GM18505 (cell line): ENCODE measurements around the gene IL17RD.

Source experiments
- ATAC-seq: cut with Tn5 transposase; IDR thresholded peaks from one replicate; pipeline ENCODE4 v1.9.1; 2021; ENCODE audit not compliant: unreplicated experiment
- POLR2A ChIP-seq: IDR thresholded peaks from 4 replicates; pipeline ENCODE4 v1.6.1; 2011; ENCODE audit warnings: borderline replicate concordance; ENCODE audit not compliant: insufficient read depth, insufficient read length; ENCODE audit errors: extremely low read depth

The IL17RD gene

GRCh38 chr3:57130571-57131209 is 34.5 kb downstream of the IL17RD start:
- TF ChIP-seq POLR2A: no peak
- no peak for ATAC-seq

DNA sequence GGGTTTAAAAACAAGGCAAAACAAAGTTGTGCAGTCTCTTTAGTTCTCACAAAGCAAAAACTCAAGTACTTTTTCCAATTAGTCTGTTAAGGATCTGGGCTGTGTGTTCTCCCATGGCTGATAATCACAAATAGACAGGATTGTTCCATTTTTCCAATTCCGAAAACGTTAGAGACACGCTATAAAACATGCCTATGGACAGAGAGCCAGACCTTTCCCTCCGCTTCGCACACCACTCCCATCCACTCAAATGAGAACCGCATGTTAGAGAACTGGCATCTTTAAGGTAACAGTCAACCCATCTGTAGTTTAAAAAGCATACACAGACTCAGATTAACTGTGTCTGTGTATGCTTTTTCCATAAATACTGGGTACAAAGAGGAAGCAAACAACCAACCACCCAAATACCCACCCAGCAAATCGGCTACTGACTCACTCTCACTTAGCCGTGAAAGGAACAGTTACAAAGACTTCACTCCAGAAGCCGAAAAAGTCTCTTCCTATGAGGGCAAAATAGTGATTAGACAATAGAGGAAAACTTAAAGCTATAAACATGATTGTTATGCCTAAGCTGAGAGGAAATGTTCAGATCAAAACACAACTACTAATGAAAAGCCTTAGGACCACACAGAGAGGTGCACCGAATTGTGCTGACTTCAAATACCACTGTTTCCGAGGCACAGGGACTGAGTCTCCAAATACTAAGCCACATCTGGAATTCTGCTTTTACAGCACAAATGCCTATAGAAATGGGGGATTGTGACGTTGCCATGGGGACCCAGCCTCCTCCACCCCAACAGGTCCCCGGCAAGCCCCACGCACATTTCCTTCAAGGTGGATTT is 36.1 kb downstream of the IL17RD start:
- TF ChIP-seq POLR2A: no peak
- ATAC-seq: no peak

DNA sequence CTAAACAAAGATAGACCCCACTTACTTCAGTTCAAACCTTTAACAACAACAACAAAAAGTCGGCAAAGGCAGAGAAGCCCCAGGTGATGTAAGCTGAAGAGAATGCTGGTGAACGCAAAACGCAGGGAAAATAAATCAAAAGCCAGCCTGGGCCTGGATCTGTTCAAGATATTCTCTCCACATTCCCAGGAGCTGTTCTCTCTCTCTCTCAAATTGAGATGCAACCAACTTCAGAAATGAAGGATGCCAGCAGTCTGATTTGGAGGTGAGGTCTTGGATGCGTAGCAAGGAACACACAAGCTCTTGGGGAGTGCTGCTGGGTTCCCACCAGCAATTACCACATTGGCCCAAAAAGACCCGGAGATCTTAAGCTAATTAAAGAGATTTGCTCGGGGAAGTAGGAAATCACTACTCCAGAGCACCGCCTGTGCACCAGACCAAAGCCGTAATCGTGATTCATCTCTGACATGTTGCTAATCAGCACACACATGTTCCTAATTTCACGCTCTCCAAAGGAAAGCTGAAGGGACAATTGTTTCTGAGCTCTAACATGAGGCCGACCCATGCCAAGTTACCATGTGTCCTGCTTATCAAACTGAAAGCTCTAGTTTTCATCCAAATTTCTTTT is 37.1 kb downstream of the IL17RD start:
- ATAC-seq: no peak
- TF ChIP-seq POLR2A: no peak

- TF ChIP-seq POLR2A: no peak
- no peak for ATAC-seq
Observed at GRCh38 chr3:57126244-57126643, 38.9 kb downstream of the IL17RD start.

- ATAC-seq: no peak
- no peak for TF ChIP-seq POLR2A
Observed at GRCh38 chr3:57120451-57121174, 44.5 kb downstream of the IL17RD start.

DNA sequence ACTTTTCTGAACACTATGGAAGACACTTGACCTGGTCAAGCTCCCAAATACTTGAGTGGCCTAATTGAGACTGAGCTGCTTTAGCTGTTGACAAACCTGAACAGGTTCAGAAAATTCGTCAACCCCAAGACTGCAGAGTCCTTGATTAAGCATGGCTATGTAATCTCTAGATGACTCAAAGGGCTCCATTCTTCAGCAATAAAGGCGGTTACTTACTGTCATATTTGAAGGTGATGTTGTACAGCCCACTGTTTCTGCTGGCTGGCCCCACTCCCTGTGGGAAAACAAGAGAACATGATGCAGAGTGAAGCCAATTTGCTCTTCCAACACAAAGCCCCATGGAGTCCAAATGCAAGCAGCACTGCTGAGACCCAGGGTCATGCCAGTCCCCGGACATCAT is 45.1 kb downstream of the IL17RD start:
- no peak for ATAC-seq
- no peak for TF ChIP-seq POLR2A

DNA sequence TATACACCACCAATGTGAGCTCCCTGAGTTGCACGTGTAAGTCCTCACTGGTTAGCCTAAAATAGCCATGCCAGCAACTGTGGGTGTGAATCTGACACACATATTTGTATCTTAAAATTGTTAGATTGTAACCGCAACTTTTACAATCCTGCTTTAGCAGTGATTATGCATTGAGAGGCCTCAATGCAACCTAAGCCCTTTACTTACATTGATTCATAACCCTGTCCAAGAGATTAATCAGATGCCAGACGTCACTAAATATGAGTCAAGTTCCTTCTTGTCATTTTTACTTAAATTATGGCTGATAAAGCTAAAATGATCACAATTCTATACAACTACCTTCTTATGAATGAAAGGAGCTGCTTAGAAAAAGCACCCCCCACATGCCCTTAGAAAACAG is 46.9 kb downstream of the IL17RD start:
- ATAC-seq: no peak
- TF ChIP-seq POLR2A: no peak

DNA sequence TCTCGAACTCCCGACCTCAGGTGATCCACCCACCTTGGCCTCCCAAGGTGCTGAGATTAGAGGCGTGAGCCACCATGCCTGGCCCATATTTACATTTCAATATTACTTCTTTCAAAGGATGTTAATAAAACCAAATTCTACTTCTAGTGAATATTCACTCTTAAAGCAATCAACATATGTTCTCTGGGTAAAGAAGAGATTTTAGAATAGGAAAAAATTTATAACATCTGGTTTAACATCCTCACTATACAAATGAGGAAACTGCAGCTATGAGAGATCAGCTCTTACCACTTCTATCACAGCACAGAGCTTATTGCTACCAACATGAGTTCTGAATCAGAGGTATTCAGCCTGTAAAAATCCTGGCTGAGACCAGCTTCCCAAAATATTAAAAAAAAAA is 48.7 kb downstream of the IL17RD start:
- TF ChIP-seq POLR2A: no peak
- no peak for ATAC-seq

GRCh38 chr3:57112206-57112605 is 52.9 kb downstream of the IL17RD start:
- no peak for ATAC-seq
- TF ChIP-seq POLR2A: no peak

GRCh38 chr3:57110798-57111197 is 54.4 kb downstream of the IL17RD start:
- ATAC-seq: no peak
- TF ChIP-seq POLR2A: no peak

DNA sequence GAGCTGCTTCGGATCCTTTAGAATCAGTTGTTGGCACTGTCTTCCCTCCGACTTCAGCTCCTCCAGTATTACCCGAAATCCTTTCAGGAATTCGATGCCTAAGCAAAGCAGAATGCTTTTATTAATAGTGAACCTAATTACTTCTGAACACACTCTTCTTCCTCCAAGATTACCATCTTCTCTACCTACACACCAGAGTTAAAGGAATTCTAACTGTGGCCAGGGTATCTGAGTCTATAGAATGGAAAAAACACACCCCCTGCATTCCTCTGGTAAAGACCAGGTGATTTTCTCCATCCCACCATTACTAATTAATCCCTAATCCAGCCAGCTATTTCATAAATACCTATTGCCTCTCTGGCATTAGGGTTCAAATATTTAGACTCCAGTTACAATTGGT is 54.9 kb downstream of the IL17RD start:
- TF ChIP-seq POLR2A: no peak
- ATAC-seq: no peak

- no peak for TF ChIP-seq POLR2A
- no peak for ATAC-seq
Observed at GRCh38 chr3:57109437-57110199, 55.5 kb downstream of the IL17RD start.

DNA sequence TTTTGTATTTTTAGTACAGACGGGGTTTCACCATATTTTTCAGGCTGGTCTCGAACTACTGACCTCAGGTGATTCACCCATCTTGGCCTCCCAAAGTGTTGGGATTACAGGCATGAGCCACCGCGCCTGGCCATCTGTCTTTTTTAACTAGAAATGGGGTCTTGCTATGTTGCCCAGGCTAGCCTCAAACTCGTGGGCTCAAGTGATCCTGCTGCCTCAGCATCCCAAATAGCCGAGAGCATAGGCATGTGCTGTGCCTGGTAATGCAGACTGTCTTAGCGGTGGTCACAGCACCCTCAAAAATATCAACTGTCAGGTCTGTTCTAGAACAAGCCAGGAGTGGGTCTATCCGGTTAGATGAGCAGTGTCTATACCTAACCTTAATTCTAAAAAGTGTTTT is 56.5 kb downstream of the IL17RD start:
- no peak for TF ChIP-seq POLR2A
- ATAC-seq: no peak
